Skeletal muscle cell (primary cell): Measurements from ENCODE around the gene TLL2.

Experiments
- DNase-seq: peaks from one replicate; pipeline ENCODE4 v3.0.0-alpha.2; 2010; ENCODE audit warnings: low read depth
- H3K4me3 ChIP-seq: 2 replicates; pipeline ENCODE4 v1.5.1; 2011; ENCODE audit warnings: low read depth, mild to moderate bottlenecking, control low read depth, low read length, moderate library complexity

The TLL2 gene

DNA sequence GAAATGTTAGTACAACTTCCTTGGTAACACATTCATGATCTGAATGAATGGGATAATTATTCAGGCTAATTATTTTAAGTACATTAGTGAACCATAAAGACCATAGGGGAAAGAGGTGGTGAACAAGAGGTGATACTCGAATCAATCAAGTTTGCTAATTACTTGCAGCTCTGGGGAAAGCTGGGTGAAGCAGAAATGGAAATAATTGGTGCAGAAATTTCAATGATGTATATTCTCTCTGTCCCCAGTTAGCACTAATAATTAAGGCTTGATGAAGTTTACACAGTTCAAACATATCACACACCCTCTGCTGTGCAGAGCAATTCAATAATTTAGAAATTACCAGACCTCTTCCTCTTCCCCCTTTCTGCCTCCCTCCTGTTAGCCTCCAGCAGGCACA lies 105.5 kb downstream of the TLL2 start:
- H3K4me3 ChIP-seq: no peak overlapping the region
- no peak for DNase-seq

DNA sequence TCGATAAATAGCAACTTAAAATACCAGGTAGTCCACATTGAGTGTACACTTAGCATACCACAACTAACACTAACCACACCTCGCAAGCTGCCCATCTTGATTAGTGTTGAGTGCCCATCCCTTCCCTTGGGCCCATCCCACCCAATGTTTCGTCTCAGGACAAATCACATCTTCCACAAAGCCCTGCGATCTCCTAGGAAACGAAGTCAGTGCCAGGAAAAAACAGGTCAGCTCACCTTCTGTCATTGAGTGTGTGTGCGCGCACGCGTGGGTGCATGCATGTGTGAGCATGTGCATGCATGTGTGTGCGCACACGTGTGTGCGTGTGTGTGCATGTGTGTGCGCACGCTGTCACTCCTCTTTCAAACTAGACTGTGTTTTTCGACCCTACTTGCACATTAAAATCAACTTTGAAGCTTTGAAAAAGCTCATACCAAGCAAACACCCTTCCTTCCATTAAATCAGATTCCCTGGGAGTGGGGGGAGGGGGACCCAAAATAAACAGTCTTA lies 106.1 kb downstream of the TLL2 start:
- no peak for DNase-seq
- H3K4me3 ChIP-seq: no peak overlapping the region

DNA sequence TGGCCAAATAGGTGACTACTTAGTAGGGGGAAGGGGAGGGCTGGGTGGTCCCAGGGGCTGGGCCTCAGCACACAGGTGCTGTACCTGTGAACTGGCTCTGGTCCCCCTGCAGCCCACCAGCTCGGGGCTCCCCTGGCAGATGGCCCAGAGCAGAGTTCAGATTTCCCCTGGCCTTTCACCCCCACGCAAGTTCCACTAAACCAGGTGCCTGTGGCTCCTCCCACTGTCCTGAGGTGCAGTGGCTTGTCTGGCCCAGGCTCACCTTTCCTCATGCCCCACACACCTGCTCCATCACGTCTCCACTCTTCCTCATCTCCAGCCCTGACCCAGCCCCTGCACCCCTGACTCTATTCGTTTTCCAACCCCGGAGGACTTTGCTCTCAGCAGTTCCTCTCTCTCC lies 107.6 kb downstream of the TLL2 start:
- no peak overlapping the region for H3K4me3 ChIP-seq
- no peak for DNase-seq

DNA sequence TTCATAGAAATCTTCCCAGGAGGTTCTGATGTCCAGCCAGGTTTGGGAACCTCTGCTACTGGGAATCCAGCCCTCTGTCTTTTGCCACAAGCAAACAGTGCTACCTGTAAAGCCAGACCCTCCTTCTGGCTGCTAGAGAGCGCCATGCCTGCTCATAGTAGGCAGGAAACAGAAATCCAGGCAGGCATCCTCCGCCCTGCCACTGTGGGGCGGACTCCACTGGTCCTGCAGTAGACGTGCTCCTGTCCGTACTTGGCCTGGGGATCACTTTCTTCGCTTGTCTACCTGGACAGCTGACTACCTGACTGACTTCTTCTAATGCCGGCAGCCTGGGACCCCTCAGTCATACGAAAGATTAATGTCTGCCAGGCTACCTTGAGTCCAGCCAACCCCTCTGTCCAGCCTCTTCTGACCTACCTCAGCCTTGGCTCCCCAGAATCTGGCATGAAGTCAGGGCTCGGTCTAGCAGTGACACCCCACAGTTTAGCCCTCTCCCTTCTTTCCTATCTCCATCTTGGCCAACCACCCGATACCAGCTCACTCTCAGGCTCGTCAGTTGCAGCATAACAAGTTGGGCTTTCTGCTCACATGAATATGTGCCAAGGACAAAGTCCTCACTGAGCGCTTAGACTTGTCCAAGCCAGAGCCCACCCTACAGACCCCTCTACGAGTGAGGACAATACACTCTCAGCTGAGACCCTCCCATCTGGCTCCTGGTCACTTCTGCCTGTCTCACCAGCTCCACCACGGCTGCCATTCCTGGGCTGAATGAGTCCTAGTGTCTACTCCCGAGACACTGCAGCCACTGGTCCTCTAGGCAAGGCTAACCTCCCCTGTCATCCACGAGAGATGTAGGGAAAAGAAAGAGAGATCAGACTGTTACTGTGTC lies 111.1 kb downstream of the TLL2 start:
- no peak overlapping the region for H3K4me3 ChIP-seq
- no peak for DNase-seq

DNA sequence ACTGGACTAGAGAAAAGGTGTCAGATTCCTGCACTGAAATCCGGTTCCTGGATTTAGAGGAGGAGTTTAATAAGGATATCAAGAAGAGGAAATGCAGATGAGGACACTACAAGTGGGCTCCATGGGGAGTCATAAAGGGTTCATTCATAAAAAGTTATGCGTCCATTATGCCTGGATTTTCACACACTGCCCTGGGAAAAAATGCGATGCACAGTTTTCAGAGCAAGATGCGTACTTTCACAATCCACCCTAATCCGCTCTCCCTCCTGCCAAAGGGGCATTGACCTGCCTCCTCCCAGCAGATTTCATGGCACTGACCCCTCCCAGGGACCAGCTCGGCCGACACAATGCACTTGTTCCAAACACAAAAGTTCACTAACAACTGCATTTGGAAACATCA lies 112.7 kb downstream of the TLL2 start:
- H3K4me3 ChIP-seq: no peak overlapping the region
- DNase-seq: no peak

DNA sequence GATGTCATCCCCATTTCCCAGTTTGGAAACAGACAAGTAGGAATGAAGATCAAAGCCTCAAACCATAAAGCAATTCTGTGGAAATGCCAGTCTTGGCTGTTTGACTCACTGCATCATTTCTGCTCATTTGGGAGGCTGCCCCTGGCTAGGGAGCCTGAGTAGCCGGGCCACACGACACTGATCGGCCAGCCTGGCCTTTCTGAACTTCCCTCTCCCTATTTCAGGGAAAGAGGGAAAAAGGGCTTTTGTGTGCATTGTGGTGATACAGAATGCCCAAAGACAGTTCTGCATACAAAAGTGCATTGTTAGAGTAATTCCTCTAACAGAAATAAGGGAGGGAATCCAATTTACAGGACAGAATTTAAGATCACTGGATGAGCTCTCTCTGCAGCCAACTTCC lies 113.3 kb downstream of the TLL2 start:
- no peak for DNase-seq
- H3K4me3 ChIP-seq: no peak overlapping the region

DNA sequence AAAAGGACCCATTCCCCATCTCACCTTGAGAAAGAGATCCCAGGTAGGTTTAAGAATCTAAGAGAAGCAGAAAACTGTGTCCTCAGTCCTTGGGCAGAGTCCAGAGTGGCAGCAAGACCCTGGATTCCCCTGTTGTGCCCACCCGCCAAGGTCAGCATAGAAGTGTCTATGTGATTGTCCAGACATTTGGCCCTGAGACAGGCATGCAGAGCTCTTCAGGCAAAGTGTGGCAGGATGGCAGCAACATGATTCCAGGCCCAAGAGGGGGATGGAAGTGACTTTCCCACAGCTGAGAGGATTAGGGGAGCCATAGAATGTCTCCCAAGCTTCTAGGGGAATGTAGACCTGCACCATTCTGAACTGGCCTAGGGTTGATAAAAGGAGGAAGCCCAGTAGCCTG lies 115.8 kb downstream of the TLL2 start:
- H3K4me3 ChIP-seq: no peak overlapping the region

DNA sequence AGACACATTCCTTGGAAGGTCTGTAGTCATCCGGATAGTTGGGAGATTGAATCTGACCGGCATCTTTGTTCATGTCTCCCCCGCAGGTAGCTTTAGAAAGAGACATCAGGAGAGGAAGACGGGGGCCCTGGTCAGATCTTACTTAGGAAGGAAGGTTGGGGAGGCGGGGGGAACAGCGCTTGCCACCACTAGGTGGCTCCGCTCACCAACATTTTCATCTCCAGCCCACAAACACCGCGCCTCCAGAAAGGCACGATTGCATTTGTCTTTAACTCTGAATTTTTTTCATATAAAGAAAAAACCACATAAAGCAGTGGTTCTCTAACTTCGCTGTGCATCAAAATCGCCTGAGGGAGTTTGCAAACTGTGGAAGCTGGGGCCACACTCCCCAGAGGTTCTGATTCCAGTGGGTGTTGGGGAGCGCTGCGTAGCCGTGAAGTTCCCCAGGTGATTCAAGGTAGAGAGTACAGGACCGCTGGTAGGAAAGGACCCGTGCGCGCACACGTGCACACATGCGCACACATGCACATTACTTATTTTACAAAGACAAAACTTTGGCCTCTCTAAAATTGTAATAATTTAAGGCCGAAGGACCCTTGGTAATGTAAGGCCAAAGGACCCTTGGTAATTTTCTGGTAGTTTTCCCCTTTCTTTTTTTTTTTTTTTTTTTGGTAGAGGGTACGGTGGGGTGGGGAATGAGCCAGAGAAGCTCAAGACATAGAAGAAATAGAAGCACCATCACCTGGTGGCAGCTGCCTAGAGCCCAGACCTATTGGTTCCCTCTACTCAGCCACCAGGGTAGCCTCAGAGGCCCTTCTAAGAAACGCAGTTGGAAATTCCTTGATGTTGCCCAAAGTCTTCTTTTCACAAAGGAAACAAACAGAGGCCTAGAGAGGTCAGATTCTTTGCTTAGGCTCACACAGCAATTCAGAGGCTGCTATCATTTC lies 117.5 kb downstream of the TLL2 start:
- H3K4me3 ChIP-seq: no peak overlapping the region
- DNase-seq: no peak

More for the DNA sequence above, 115.8 kb downstream of the TLL2 start:
- DNase-seq: no peak

DNA sequence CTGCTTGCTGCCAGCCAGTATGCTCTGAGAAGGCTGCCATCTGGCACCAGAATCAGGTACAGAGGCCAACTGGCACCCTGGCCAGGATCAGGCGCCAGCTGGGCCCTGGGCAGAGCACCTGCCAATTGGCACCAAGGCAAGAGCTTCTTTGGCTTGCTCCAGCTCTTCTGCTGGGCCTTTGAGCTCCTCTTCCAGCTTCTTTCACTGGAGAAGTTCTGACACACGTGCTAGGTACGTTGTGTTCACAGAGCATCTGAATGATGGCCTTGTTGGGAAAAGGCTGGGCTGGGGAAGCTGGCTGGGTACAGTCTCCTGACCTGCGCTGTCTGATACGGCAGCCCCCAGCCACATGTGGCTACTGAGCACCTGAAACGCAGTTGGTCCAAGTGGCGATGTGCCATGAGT lies 123.3 kb downstream of the TLL2 start:
- H3K4me3 ChIP-seq: no peak overlapping the region
- no peak for DNase-seq

DNA sequence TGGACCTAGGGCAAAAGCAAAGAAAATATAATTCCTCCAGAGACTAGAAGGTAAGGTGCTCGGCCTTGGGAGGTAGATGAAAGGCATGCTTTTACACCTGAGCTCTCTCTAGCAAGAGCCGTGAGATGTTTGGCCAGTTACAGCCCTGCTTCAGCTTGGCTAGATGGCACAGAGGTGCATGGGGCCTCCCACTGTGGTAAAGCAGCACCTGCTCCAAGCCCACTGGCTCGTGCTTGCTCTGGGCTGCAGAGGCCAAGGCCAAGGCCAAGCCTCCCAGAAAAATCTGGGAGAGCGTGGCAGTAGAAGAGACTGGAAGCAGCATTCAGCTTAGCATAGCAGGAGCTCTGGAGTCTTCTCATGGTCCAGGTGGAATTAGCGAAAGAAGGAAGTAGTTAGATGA lies 123.9 kb downstream of the TLL2 start:
- no peak overlapping the region for H3K4me3 ChIP-seq
- no peak for DNase-seq

DNA sequence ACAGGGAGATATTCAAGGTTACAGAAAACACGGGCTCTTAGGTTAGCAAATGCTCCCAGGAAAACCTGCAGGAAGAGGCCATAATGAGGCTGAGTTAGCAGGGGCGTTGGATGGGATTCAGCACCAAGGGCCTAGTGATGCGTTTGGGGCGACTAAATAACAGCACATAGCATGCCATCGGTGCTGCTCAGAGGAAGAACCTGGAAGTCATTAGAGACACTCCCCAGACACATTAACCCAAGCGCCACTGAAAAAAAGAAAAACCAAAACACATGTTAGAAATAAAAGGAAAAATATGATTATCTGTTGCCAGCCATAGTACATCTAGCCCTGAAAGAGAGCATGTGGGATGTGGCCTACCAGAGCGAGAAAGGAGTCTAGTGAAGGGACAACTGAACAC lies 126.1 kb downstream of the TLL2 start:
- DNase-seq: no peak
- no peak overlapping the region for H3K4me3 ChIP-seq

DNA sequence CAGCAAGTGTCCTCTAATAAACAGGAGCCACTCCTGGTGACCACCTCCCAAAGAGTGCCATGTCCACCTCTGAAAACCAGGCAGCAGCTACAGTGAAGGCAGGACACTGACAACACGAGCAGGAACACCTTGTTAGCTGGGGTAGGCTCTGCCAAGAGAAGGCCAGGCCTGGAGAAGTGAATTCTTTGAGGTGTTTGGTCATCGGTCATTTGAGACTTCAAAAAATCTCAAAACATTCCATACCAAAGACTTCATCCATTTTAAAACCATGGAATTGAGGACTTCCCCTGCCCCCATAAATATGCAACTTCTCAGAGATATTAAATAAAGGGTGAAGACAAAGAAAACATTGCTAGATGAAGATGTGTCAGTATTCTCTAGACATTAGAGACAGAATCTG lies 126.6 kb downstream of the TLL2 start:
- no peak for DNase-seq
- H3K4me3 ChIP-seq: no peak overlapping the region

DNA sequence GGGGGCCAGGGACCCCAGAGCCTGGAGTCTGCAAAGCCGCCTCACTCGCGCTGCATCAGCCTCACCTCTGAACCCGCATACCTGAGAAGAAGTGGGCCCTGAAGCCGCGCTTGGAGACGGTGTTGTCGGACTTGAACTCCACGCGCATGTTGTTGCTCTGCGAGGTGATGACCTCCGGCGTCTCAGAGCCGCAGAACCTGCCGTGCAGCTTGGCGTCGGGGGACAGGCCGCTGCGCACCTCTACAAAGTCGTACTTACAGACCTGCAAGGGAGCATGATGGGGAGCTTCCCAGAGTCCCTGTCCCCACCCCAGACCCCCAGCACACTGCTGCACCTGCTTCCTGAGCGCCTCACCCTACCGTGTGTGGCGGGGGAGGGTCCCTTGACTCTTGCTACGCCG lies 129.2 kb downstream of the TLL2 start:
- H3K4me3 ChIP-seq: no peak overlapping the region
- no peak for DNase-seq

DNA sequence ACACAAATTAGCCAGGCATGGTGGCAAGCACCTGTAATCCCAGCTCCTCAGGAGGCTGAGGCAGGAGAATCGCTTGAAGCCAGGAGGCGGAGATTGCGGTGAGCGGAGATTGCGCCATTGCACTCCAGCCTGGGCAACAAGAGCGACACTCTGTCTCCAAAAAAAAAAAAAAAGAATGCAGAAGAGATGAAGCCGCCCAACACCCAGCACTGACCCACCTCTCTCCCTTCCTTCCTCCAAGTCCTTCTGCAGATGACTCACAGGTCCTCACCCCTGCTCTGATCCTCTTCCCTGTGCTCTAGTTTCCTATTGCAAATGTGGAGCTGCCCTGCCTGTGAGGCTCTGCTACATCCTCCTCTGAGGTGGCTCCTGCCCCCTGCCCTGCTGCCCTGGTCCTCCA lies 132.9 kb downstream of the TLL2 start:
- no peak overlapping the region for H3K4me3 ChIP-seq
- no peak for DNase-seq

DNA sequence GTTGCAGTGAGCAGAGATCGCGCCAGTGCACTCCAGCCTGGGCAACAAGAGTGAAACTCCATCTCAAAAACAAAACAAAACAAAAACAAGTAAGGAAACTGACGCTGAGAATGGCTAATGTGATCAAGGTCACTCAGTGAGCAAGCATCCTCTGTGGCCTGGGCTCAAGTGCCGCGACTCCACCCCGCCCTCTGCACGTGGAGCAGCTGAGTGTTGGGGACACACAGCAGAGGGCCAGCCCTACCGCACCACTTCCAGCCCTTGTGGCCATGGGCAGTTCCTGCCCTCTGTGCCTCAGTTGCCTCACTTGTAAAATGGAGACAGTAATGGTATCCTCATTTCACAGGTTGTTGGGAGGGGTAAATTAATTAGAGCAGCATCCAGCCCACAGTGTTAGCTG lies 134.0 kb downstream of the TLL2 start:
- H3K4me3 ChIP-seq: no peak overlapping the region
- DNase-seq: no peak

DNA sequence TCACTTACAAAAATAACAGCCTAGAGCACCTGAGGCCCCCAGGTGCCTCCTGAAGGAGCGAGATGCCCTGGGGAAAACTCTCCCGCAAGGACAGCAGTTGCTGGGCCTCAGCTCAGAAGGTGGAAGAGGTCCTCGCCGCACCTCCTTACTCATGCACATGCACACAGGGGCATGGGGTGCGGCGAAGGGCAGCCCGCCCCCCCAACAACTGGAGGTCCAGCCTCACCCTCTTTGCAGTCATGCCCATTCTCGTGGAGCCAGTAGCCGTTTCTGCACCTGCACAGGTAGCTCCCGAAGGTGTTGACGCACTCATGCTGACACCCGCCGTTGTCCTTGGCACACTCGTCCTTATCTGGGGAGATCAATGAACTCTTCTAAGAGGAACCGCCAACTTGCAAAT lies 135.0 kb downstream of the TLL2 start:
- no peak overlapping the region for H3K4me3 ChIP-seq
- DNase-seq: no peak

DNA sequence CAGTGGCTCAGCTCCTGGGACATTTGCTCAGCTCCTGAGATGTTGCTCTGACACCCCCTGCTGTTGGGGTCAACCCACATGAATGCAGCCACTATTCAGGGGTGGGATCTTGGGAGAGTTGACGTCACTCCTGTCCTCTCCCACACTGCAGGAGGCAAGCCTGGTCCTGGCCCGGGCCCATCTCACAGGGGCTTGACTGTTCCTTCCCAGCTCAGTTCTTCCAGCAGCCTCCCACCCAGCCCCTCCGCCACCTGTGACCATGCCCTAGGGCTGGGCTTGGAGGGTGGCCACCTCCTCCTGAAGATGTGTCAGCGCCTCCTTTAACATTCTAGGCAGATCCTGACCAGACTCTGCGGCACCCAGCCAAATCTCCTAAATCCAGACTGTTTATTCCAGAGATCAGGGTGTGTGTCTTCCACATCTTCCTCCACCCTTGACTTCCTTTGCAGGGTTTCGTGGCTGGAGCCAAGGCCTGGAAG lies 135.9 kb downstream of the TLL2 start:
- DNase-seq: no peak
- no peak overlapping the region for H3K4me3 ChIP-seq

DNA sequence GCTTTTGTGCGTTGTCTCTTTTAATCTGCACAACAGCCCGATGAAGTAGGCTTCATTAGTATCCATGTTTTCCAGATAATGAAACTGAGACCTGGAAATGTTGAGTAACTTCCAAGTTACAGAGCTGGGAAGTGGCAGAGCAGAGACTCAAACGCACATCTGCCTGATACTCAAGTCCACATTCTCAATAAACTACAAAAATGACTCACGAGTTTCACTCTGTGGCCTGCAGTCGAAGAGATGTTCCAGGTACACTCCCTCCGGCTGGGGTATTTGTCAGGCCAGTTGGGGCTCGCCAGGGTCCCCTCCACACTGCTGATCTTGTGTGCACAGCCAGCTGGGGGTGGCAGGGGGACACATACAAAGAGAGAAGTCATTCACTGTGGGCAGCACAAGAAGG lies 137.2 kb downstream of the TLL2 start:
- DNase-seq: no peak

DNA sequence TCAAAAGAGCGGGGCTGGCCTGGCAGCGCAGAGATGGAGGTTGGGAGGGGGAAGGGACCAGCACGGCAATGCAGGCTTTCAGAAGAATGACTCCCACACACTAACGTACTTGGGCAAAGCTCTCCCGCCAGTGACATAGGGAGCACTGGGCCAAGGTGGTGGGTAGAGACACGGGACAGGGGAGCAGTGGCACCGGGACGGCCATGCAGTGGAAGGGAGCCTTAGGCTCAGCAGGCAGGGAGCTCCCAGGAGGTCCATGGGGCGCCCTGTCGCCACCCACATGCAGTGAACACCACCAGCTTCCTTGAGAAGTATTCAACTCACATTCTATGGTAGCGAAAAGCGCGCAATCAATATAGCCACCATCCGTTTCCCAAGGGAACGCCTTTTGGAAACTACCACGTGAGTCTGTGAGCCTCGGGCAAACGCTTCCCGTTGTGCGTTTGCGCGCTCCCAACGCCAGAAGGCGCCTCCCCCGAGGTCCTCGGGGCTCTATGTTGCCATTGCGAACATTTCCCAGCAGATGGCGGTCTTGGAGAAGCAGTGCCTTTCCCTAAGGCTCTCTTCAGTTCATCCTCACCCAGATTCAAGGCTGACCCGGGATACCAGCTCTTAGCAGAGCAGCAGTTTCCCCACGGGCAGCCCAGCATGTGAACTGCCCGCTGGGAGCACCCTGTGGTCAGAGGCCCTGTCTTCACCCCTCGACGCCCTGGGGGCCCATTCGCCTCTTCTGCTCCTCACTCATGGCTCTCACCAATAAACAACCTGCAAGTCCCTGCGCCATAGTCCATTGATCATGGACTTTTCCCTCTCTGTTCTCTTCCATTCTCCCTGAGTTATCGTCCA lies 138.5 kb downstream of the TLL2 start:
- peak overlapping the region; percentile 46 for H3K4me3 ChIP-seq
- peak; percentile 33 for DNase-seq

More for the DNA sequence above, 137.2 kb downstream of the TLL2 start:
- H3K4me3 ChIP-seq: no peak overlapping the region
